Adrenal gland (tissue), 12 donors: Measurements from ENCODE around the gene CYP2S1. TPM values are rescaled to one million over a fixed set of nuclear protein-coding genes. Genes with fewer than 3 reads are reported as not detected.

Experiments used
- DNase-seq, 7 donors: peaks; one replicate each; pipeline ENCODE4 v3.0.0-alpha.2; 2019 to 2020
- H3K27ac ChIP-seq, 5 donors: fragments of 200-600 bp; sonication (generic) in 4 of 5; 1 replicate in 3 of 5; 2 replicates in 2 of 5; pipeline versions ENCODE4 v1.5.1 to v1.8.0; 2016 to 2020; ENCODE audit warnings: mild to moderate bottlenecking in 1 of 5
- H3K27me3 ChIP-seq: fragments of 200-600 bp; 2 replicates; pipeline ENCODE4 v1.8.0; 2021
- H3K36me3 ChIP-seq, 2 donors: fragments of 200-600 bp; replicated peaks in 1 of 2; 1 replicate in 1 of 2; 2 replicates in 1 of 2; pipeline versions ENCODE4 v1.5.1 to v1.8.0; 2018 to 2022
- H3K4me1 ChIP-seq, 2 donors: fragments of 200-600 bp; replicated peaks in 1 of 2; 1 replicate in 1 of 2; 2 replicates in 1 of 2; pipeline versions ENCODE4 v1.5.1 to v1.8.0; 2018 to 2021
- H3K4me3 ChIP-seq, 4 donors: fragments of 200-600 bp; sonication (generic) in 3 of 4; one replicate each; pipeline ENCODE4 v1.5.1; 2016 to 2018
- H3K9me3 ChIP-seq, 3 donors: fragments of 200-600 bp; sonication (generic) in 1 of 3; replicated peaks in 1 of 3; 1 replicate in 2 of 3; 2 replicates in 1 of 3; pipeline versions ENCODE4 v1.5.1 to v1.8.0; 2016 to 2021
- POLR2A ChIP-seq, 2 donors: fragments of 450-650 bp; IDR thresholded peaks; one replicate each; pipeline ENCODE4 v1.6.1; 2017; ENCODE audit warnings: antibody characterized with exemption in 2 of 2, mild to moderate bottlenecking in 2 of 2, moderate library complexity in 1 of 2
- WGBS, 4 donors: extraction: QIAGEN DNeasy Blood & Tissue Kit in 2 of 4; methylation state at CpG; one replicate each; pipeline versions ENCODE4 v1.1.5 to v1.1.7; 2013 to 2017; 5-methylcytosine and 5-hydroxymethylcytosine counted together
- intact Hi-C, 2 donors: fragments of 100-400 bp; cut with DNase I; formaldehyde crosslinking; loops; one replicate each; pipeline versions ENCODE4 v1.14.1 to v1.15.0; 2022 to 2023
- polyA plus RNA-seq, 3 donors: library from polyadenylated mRNA; stranded (reverse); fragments of 200-250 nt in 2 of 3; fragments of 350-450 nt in 1 of 3; fragmentation: Illumina TruSeq in 1 of 3; extraction: RNeasy Lipid Tissue Mini Kit (QIAGEN cat#74804) in 1 of 3; gene quantifications; one replicate each; pipeline ENCODE4 v1.2.3, GENCODE V29; 2013 to 2014
- total RNA-seq, 9 donors: library from RNA; depleted of rRNA in 4 of 9; stranded (reverse); fragments of >200 nt in 4 of 9; fragments of 120-200 nt in 1 of 9; fragmentation: NEBNext Ultra II Directional in 1 of 9; extraction: Animal tissue kit (Norgen Biotek cat#: 25700) in 1 of 9; gene quantifications; one replicate each; pipeline versions ENCODE4 v1.1.0 to v1.2.4, GENCODE V29; 2013 to 2023
- TF ChIP-seq, protein P1 (sequence below), 6 experiments: fragments of 450-650 bp in 4 of 6; fragments of 200-600 bp in 2 of 6; sonication (generic) in 1 of 6; IDR thresholded peaks; 1 replicate in 5 of 6; 2 replicates in 1 of 6; pipeline versions ENCODE4 v1.5.1 to v1.8.0; 2016 to 2021; ENCODE audit warnings: antibody characterized with exemption in 6 of 6, mild to moderate bottlenecking in 2 of 6, moderate library complexity in 1 of 6
- donor health status: healthy with polysubstance abuse.
- donor health status: Bipolar disorder and iron deficiency.
- donor health status: DM: yes; HTN: yes; CAD: no.
- donor health status: DM: no; HTN: no; CAD: no.
- donor health status: DM: no; HTN: no; CAD: no.
- donor health status: DM: yes; HTN: yes; CAD: no.

Gene CYP2S1
- total and polyA plus RNA-seq, 12 donors = 0.06 to 4.7 (median 1.7) TPM

DNA sequence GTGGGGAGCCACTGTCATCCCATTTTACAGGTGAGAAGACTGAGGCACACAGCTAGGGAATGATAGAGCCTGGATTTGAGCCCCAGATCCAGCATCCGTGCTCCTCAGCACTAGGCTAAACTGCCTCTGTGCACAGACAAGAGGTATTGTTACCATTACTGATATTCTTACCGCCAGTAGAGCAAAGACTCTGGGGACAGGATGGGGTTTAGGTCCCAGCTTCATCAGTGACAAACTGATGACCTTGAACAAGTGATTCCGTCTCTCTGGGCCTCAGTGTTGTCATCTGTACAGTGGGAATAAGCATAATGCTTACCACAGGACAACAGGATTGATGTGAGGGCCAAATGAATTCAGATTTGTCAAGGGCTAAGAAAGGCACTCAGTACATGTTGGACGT lies 42.5 kb downstream of the CYP2S1 start:
- H3K36me3 ChIP-seq = peaks cover 0 to 40% of the 10 kb centered on the region in 2 donors
- no peaks in the 10 kb centered on the region for H3K9me3 ChIP-seq
- H3K4me3 ChIP-seq = no peak overlapping the region
- no peaks in the 10 kb centered on the region for H3K4me1 ChIP-seq
- TF ChIP-seq, protein P1, sequence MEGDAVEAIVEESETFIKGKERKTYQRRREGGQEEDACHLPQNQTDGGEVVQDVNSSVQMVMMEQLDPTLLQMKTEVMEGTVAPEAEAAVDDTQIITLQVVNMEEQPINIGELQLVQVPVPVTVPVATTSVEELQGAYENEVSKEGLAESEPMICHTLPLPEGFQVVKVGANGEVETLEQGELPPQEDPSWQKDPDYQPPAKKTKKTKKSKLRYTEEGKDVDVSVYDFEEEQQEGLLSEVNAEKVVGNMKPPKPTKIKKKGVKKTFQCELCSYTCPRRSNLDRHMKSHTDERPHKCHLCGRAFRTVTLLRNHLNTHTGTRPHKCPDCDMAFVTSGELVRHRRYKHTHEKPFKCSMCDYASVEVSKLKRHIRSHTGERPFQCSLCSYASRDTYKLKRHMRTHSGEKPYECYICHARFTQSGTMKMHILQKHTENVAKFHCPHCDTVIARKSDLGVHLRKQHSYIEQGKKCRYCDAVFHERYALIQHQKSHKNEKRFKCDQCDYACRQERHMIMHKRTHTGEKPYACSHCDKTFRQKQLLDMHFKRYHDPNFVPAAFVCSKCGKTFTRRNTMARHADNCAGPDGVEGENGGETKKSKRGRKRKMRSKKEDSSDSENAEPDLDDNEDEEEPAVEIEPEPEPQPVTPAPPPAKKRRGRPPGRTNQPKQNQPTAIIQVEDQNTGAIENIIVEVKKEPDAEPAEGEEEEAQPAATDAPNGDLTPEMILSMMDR (IDR thresholded peaks at IDR 0.05) = no peak
- no peak overlapping the region for H3K27ac ChIP-seq
- no peaks in the 10 kb centered on the region for H3K27me3 ChIP-seq
- 71 to 93% (median 85%) methylated on average over 4 of the region's 4 CpGs for WGBS, 4 donors
- intact Hi-C loops = no loop called here
- no peak for DNase-seq

DNA sequence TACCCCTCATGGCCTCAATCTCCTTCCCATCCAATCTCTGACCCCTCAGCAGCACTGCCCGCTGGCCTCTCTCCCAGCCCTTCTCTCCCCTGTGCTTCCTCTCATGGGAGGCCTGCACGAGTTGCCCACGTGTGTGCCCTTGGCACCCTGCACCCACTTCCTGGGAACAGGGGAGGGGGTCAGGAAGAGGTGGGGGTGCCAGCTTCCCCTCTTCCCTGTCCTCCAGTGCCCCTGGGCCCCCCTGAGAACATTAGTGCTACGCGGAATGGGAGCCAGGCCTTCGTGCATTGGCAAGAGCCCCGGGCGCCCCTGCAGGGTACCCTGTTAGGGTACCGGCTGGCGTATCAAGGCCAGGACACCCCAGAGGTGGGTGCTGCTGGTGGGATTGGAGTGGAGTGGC lies 45.2 kb downstream of the CYP2S1 start:
- intact Hi-C loops = no loop called here
- Histone ChIP-seq H3K27ac (no peak overlapping the region), H3K4me3 (no peak overlapping the region), H3K36me3 (peaks cover 0 to 57% of the 10 kb centered on the region in 2 donors), H3K4me1 (no peaks in the 10 kb centered on the region), H3K27me3 (no peaks in the 10 kb centered on the region), H3K9me3 (no peaks in the 10 kb centered on the region)
- TF ChIP-seq POLR2A (IDR thresholded peaks at IDR 0.05) = no peak
- TF ChIP-seq, protein P1 (IDR thresholded peaks at IDR 0.05) = no peak
- WGBS, 4 donors = 73 to 83% (median 79%) methylated on average over 9 to 10 of the region's 10 CpGs
- no peak for DNase-seq

DNA sequence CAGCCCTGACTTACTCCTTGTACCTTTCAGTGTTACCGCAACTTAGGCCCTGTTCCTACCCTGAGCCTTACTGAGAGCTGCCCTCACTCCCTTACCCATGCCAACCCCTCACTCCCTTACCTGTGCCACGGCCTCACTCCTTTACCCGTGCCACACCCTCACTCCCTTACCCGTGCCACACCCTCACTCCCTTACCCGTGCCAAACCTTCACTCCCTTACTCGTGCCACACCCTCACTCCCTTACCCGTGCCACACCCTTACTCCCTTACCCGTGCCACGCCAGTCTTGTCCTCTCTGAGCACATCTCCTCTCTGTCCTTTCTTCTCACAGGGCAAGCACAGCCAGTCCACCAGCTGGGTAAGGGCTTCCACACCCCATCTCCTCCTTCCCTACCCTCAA lies 46.3 kb downstream of the CYP2S1 start:
- no peak for DNase-seq
- TF ChIP-seq POLR2A (IDR thresholded peaks at IDR 0.05) = no peak
- TF ChIP-seq, protein P1 (IDR thresholded peaks at IDR 0.05) = no peak
- 87 to 96% (median 89%) methylated on average over 9 of the region's 9 CpGs for WGBS, 4 donors
- Histone ChIP-seq H3K27me3 (no peaks in the 10 kb centered on the region), H3K4me3 (no peak overlapping the region), H3K4me1 (no peaks in the 10 kb centered on the region), H3K27ac (no peak overlapping the region), H3K9me3 (no peaks in the 10 kb centered on the region), H3K36me3 (peaks cover 0 to 60% of the 10 kb centered on the region in 2 donors)
- intact Hi-C loops = no loop called here

DNA sequence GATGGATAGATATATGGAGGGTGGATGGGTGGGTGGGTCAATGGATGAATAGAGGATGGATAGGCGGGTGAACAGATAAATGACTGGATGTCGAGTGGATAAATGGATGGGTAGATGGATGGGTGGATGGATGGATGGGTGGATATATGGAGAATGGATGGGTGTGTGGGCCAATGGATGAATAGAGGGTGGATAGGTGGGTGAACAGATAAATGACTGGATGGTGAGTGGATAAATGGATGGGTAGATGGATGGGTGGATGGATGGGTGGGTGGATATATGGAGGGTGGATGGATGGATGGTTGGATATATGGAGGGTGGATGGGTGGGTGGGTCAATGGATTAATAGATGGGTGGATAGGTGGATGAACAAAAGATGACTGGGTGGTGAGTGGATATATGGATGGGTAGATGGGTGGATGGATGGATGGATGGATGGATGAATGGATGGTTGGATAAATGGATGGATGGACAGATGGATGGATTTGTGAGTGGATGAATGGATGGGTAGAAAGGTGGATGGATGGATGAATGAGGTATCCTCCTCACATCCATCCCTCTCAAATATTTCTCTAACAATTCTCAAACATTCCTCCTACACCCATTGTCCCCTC lies 47.0 kb downstream of the CYP2S1 start:
- Histone ChIP-seq H3K36me3 (peaks cover 0 to 63% of the 10 kb centered on the region in 2 donors), H3K4me3 (no peak overlapping the region), H3K9me3 (no peaks in the 10 kb centered on the region), H3K27ac (no peak overlapping the region), H3K27me3 (no peaks in the 10 kb centered on the region), H3K4me1 (no peaks in the 10 kb centered on the region)
- DNase-seq = no peak
- TF ChIP-seq, protein P1 (IDR thresholded peaks at IDR 0.05) = no peak
- no peak for TF ChIP-seq POLR2A (IDR thresholded peaks at IDR 0.05)
- 79 to 97% (median 90%) methylated on average over 2 of the region's 2 CpGs for WGBS, 4 donors
- intact Hi-C loops = no loop called here
